Caki2 (cell line): ENCODE results near the gene ALDH1L2. TPM values are rescaled to one million over a fixed set of nuclear protein-coding genes. Genes with fewer than 3 reads are reported as not detected.
"Not testable (repeated sequence)": the region's sequence is repeated elsewhere in the genome, so short reads cannot be mapped to it uniquely, and the experiment has no call there.

Experiments used
- DNase-seq: peaks from one replicate; pipeline ENCODE4 v3.0.0-alpha.2; 2015; ENCODE audit warnings: low read depth
- in situ Hi-C: cut with HindIII; loops from 2 replicates; pipeline ENCODE4 v1.10.0; 2016; ENCODE audit warnings: low sequenced_read_pairs, low pct_unique_long_range_greater_than_20kb, mixed read lengths
- total RNA-seq: library from RNA; depleted of rRNA; stranded (reverse); fragments of >200 nt; shearing (Covaris generic); gene quantifications from 2 replicates; pipeline ENCODE4 v1.2.3, GENCODE V29; 2014; ENCODE audit warnings: low replicate concordance; rRNA removed

Gene ALDH1L2
- total RNA-seq: 1.2 and 1.3 TPM in 2 replicates

DNA sequence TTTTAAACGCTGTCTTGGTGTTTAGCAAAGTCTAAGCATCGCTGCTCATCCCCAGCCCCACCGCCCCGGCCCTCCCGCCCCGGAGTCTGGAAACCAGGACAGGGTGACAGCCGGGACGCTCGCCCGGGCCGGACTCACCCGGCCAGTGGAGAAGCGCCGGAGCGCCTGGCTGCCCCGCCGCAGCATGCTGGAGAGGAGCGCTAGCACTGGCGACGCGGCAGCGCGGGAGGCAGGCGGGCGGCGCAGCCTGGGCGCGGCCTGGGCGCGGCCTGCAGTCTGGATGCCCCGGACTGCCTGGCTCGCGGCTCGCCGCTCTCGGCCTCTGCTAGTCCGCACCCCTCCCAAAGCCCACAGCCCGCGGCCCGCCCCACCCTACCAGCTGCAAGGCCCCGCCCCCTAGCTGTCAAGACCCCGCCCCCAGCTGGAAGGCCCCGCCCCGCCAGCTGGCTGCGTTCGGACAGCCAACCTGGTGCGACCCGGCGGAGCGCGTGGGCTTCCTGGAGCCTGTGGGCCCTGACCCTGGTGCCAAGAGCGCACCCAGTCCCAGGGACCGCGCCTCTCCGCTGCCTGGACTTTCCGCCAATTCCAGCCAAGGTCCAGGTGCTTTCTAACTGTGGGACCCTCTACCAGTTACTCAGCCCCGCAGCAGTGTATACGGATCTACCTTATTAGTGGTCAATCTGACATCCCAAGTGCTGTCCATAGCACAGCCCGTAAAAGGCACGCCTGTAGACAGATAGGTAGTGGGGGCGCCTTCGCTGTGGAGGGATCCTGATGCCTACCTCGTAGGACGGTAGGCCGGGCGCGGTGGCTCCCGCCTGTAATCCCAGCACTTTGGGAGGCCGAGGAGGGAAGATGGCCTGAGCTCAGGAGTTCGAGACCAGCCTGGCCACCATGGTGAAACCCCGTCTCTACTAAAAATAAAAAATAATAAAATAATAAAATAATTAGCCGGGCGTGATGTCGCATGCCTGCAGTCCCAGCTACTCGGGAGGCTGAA lies at the start of gene ALDH1L2:
Gene ALDH1L2 (minus strand): TSS at position 208 of the 1,000 bp plus-strand sequence. CDS start 22 bp downstream, at position 186.
- DNase-seq: peak; percentile 61

DNA sequence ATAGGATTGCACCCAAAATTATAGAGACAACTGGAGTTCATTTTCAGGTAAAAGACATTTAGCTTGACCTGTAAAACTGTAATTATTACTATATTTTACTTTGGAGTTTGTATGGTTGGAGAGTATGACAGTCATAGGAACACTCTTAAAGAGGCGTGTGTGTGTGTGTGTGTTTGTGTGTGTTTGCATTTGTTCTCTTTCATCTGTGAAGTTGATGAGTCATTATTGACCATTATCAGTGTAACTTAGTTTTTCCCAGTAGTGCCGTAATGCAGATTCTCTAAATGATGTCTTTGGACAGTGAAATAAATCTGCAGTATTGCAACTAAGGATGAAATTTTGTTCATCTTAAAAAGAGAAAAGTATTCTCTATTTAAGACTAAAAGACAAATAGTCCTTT lies 36.3 kb upstream of the ALDH1L2 start:
- DNase-seq: no peak

More for the DNA sequence above, at the start of gene ALDH1L2:
- in situ Hi-C loops: no loop called here

GRCh38 chr12:105116969-105117368 lies 32.7 kb upstream of the ALDH1L2 start:
- in situ Hi-C loops: no loop called here

More for the DNA sequence above, 36.3 kb upstream of the ALDH1L2 start:
- in situ Hi-C loops: no loop called here

DNA sequence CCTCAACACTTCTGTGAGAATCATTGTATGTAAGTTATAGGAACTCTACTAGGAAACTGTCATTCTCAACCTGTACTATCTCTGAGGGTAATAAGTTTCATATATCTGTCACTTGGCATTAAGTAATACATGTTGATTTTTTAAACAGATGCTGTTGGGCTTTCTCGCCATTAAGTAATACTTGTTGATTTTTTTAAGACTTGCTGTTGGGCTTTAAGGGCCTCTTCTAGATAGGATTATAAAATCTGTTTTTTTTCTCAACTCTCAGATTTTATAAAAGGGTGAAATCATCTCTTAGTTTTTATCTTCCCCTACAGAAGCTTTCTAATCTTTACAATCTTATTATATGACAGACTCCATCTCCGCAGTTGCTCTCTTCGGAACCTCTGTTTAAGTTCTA lies 28.8 kb upstream of the ALDH1L2 start:
- in situ Hi-C loops: no loop called here
- no peak for DNase-seq

More at GRCh38 chr12:105116969-105117368, 32.7 kb upstream of the ALDH1L2 start:
- no peak for DNase-seq

- DNase-seq: no peak
- in situ Hi-C loops: no loop called here
Measured at GRCh38 chr12:105110851-105111250, 26.6 kb upstream of the ALDH1L2 start.

- DNase-seq: peak; percentile 74
- in situ Hi-C loops: no loop called here
Measured at GRCh38 chr12:105109465-105110212, 25.4 kb upstream of the ALDH1L2 start.

GRCh38 chr12:105107494-105108371 lies 23.5 kb upstream of the ALDH1L2 start, which contains the start of gene WASHC4:
WASHC4 (plus strand) TSS chr12:105107731; CDS start chr12:105107801, 70 bp downstream.
- peak; percentile 87 for DNase-seq
- in situ Hi-C loops: no loop called here

- in situ Hi-C loops: no loop called here
- no peak for DNase-seq
Measured at GRCh38 chr12:105107171-105107493, 22.9 kb upstream of the ALDH1L2 start.

GRCh38 chr12:105106621-105107020 lies 22.4 kb upstream of the ALDH1L2 start:
- DNase-seq: no peak
- in situ Hi-C loops: no loop called here

- DNase-seq: no peak
- in situ Hi-C loops: no loop called here
Measured at GRCh38 chr12:105104762-105105161, 20.5 kb upstream of the ALDH1L2 start.

DNA sequence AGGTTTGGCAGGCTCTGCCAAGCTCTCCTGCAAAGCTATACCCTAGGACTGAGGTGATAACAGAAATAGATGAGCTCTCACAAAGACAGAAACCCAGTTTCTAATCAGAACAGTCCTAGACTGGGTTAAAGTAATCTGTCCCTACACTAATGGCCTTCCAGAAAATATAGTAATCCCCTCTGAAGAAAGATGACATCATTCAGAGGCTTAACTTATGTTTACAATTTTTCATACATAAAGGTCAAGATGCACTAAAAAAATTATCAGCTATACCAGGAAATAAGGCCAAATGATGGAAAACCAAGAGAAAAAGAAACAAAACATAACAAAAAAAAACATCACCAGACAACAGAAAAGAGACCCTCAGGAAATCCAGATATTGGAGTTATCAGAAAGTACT lies 18.4 kb upstream of the ALDH1L2 start:
- in situ Hi-C loops: no loop called here
- no peak for DNase-seq

GRCh38 chr12:105100998-105101397 lies 16.7 kb upstream of the ALDH1L2 start:
- no peak for DNase-seq
- in situ Hi-C loops: no loop called here

- DNase-seq: no peak
- in situ Hi-C loops: no loop called here
Measured at GRCh38 chr12:105100207-105100985, 16.1 kb upstream of the ALDH1L2 start.

DNA sequence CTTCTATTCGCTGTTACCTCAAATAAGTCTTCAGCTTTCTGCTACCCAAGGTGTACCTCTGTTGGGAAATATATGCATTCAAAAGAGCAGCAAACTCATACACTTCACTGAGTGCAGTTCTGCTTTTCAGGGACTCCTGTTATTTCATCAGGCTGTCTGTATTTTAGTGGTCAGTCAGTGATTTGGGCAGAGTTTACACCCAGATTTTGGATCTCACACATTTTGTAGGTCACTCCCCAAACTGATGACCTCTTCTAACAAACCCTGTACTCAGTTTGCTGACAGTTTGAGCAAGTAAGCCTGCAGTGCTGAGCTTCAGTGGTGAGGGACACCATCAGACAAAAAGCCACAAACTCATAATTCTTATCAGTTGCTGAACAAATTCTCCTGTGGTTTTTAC lies 15.1 kb upstream of the ALDH1L2 start:
- in situ Hi-C loops: no loop called here

DNA sequence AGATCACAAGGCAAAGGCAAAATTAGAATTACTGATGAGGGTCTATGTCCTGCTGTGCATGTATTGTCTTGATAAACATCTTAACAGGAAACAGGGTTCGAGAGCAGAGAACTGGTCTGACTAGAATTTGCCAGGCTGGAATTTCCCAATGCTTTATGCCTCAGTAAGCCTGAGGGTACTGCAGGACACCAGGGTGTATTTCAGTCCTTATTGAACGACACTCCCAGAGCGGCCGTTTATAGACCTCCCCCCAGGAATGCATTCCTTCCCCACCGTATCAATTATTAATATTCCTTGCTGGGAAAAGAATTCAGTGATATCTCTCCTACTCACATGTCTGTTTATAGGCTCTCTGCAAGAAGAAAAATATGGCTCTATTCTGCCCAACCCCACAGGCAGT lies 11.1 kb upstream of the ALDH1L2 start:
- in situ Hi-C loops: not testable (repeated sequence)

More for the DNA sequence above, 15.1 kb upstream of the ALDH1L2 start:
- DNase-seq: no peak

GRCh38 chr12:105092336-105092735 lies 8.1 kb upstream of the ALDH1L2 start:
- DNase-seq: no peak
- in situ Hi-C loops: no loop called here

More for the DNA sequence above, 11.1 kb upstream of the ALDH1L2 start:
- DNase-seq: not testable (repeated sequence)

DNA sequence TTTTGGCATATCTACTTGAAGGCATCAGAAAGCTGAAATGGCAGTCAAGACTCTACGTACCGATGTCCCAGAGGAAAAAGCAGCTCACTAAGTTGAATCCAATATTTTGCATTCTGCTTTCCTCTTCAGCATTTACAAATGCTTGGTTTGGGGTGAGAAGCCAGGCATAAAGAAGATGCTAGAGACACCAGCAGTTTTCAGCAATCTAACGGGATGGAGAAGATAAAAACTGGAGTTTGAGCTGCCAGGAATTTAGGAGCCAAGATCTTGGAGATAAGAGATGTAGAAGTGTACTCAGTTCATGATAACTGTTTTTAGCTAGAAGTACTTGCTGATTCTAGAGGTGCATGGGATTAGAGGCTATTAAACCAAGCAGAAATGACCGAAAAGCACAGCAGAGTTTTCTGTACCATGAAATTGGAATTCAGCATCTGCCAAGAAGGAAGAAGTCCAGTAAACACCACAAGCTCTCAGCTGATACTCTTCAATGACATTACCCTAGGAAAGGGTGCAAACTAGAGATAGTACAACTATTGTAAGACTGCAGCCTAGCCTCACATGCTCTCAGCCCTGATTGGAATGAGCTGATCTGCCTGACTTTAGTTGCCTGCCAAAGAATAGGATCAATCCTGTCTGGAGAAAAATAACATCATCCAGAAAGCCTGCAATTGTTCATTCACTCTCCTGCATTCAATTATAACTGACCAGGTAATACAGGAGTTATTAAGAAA lies 7.4 kb upstream of the ALDH1L2 start:
- no peak for DNase-seq
- in situ Hi-C loops: no loop called here
